Neutrophil (primary cell): ENCODE measurements around the gene SYNGR2.

Source experiments
- H3K27ac ChIP-seq: fragments of 200-600 bp; sonication (generic); 2 replicates; pipeline ENCODE4 v1.5.1; 2016; ENCODE audit warnings: mild to moderate bottlenecking, moderate library complexity
- H3K27me3 ChIP-seq: fragments of 200-600 bp; sonication (generic); 2 replicates; pipeline ENCODE4 v1.6.0; 2016; ENCODE audit warnings: mild to moderate bottlenecking
- H3K36me3 ChIP-seq: fragments of 200-600 bp; sonication (generic); 2 replicates; pipeline ENCODE4 v1.5.1; 2017
- H3K4me1 ChIP-seq, 2 experiments: fragments of 200-600 bp in 1 of 2; sonication (generic) in 1 of 2; 1 replicate in 1 of 2; 2 replicates in 1 of 2; pipeline versions ENCODE4 v1.5.1 to v1.6.1; 2013 to 2016; ENCODE audit warnings: low read depth in 1 of 2, low read length in 1 of 2, mild to moderate bottlenecking in 1 of 2, moderate library complexity in 1 of 2; ENCODE audit not compliant: control insufficient read depth in 1 of 2, insufficient read depth in 1 of 2
- H3K4me3 ChIP-seq, 2 experiments: fragments of 200-600 bp in 1 of 2; sonication (generic) in 1 of 2; 1 replicate in 1 of 2; 2 replicates in 1 of 2; pipeline ENCODE4 v1.5.1; 2013 to 2016; ENCODE audit warnings: low read depth in 1 of 2, low read length in 1 of 2, mild to moderate bottlenecking in 1 of 2, moderate library complexity in 1 of 2
- H3K9me3 ChIP-seq: fragments of 200-600 bp; sonication (generic); 2 replicates; pipeline ENCODE4 v1.5.1; 2016
- CTCF ChIP-seq: fragments of 200-600 bp; sonication (generic); IDR thresholded peaks from 2 replicates; pipeline ENCODE4 v1.5.1; 2016; ENCODE audit warnings: antibody characterized with exemption

The SYNGR2 gene

GRCh38 chr17:78210111-78210510, 41.7 kb downstream of the SYNGR2 start:
- Histone ChIP-seq H3K27ac (no peak overlapping the region), H3K9me3 (no peaks in the 10 kb centered on the region), H3K36me3 (no peaks in the 10 kb centered on the region), H3K4me3 (no peak overlapping the region), H3K27me3 (no peaks in the 10 kb centered on the region), H3K4me1 (peaks cover 10 to 17% of the 10 kb centered on the region in 2 experiments)
- no peak for TF ChIP-seq CTCF

DNA sequence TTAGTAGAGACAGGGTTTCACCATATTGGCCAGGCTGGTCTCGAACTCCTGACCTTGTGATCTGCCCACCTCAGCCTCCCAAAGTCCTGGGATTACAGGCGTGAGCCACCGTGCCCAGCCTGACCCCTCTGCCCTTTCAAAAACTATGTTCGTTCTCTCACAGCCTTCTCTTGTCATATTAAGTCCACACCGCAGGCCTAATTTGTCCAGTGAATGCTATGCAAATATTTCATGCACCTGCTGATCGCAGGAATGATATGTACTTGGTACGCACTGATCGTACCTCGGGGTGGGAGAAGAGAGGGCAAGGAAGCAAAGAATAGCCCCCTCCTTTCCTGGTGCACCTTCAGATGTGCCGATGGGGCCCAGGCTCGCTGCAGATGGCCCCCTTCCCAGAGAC, 42.7 kb downstream of the SYNGR2 start:
- H3K36me3 ChIP-seq, result no peaks in the 10 kb centered on the region
- no peak for TF ChIP-seq CTCF
- peaks cover 10 to 17% of the 10 kb centered on the region in 2 experiments for H3K4me1 ChIP-seq
- no peaks in the 10 kb centered on the region for H3K9me3 ChIP-seq
- no peak overlapping the region for H3K4me3 ChIP-seq
- H3K27ac ChIP-seq, result no peak overlapping the region
- no peaks in the 10 kb centered on the region for H3K27me3 ChIP-seq

DNA sequence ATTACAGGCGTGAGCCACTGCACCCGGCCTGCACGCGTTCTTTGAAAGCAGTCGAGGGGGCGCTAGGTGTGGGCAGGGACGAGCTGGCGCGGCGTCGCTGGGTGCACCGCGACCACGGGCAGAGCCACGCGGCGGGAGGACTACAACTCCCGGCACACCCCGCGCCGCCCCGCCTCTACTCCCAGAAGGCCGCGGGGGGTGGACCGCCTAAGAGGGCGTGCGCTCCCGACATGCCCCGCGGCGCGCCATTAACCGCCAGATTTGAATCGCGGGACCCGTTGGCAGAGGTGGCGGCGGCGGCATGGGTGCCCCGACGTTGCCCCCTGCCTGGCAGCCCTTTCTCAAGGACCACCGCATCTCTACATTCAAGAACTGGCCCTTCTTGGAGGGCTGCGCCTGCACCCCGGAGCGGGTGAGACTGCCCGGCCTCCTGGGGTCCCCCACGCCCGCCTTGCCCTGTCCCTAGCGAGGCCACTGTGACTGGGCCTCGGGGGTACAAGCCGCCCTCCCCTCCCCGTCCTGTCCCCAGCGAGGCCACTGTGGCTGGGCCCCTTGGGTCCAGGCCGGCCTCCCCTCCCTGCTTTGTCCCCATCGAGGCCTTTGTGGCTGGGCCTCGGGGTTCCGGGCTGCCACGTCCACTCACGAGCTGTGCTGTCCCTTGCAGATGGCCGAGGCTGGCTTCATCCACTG, 45.8 kb downstream of the SYNGR2 start, which contains the start of gene BIRC5:
TSS of gene BIRC5 (plus strand) at position 238 of the 690 bp plus-strand sequence. CDS start at position 302, 64 bp downstream.
- H3K27ac ChIP-seq, result peak within 1 kb of the TSS; percentile 21

DNA sequence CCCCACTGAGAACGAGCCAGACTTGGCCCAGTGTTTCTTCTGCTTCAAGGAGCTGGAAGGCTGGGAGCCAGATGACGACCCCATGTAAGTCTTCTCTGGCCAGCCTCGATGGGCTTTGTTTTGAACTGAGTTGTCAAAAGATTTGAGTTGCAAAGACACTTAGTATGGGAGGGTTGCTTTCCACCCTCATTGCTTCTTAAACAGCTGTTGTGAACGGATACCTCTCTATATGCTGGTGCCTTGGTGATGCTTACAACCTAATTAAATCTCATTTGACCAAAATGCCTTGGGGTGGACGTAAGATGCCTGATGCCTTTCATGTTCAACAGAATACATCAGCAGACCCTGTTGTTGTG, 46.3 kb downstream of the SYNGR2 start:
- Histone ChIP-seq H3K27me3 (no peaks in the 10 kb centered on the region), H3K36me3 (peaks cover 6% of the 10 kb centered on the region), H3K4me3 (peak overlapping the region; percentile 57 to 67), H3K4me1 (peaks cover 10 to 14% of the 10 kb centered on the region in 2 experiments), H3K9me3 (no peaks in the 10 kb centered on the region), H3K27ac (no peak overlapping the region)
- no peak for TF ChIP-seq CTCF

More for the DNA sequence above, 45.8 kb downstream of the SYNGR2 start, which contains the start of gene BIRC5:
- Histone ChIP-seq H3K9me3 (no peaks in the 10 kb centered on the region), H3K4me1 (peaks cover 10 to 14% of the 10 kb centered on the region in 2 experiments), H3K27me3 (no peaks in the 10 kb centered on the region), H3K4me3 (peak within 1 kb of the TSS; percentile 57 to 67), H3K36me3 (peaks cover under 1% of the 10 kb centered on the region)
- peak; percentile 18 for TF ChIP-seq CTCF

- peaks cover 43% of the 10 kb centered on the region for H3K36me3 ChIP-seq
- TF ChIP-seq CTCF, result no peak
Observed at GRCh38 chr17:78219396-78220150, 51.2 kb downstream of the SYNGR2 start.

More at GRCh38 chr17:78219396-78220150, 51.2 kb downstream of the SYNGR2 start:
- Histone ChIP-seq H3K9me3 (no peaks in the 10 kb centered on the region), H3K4me1 (peaks cover 4 to 5% of the 10 kb centered on the region in 2 experiments), H3K27ac (no peak overlapping the region), H3K4me3 (no peak overlapping the region), H3K27me3 (no peaks in the 10 kb centered on the region)
